ENCODE measurements around the gene NAV3.
"Not testable (repeated sequence)": the region's sequence is repeated elsewhere in the genome, so short reads cannot be mapped to it uniquely, and the experiment has no call there.

NAV3 gene

GRCh38 chr12:78210506-78210860 is 379.8 kb downstream of the NAV3 start:
- no peaks in the 10 kb centered on the region for H3K4me1 Mint-ChIP-seq (ENCODE audit: low read depth)
- H3K36me3 Mint-ChIP-seq (ENCODE audit: low read depth) = no peaks in the 10 kb centered on the region
- no peaks in the 10 kb centered on the region for H3K27me3 Mint-ChIP-seq (ENCODE audit: low read depth)
- H3K27ac Mint-ChIP-seq = no peak overlapping the region
- no peak for DNase-seq (ENCODE audit: low spot score)
- H3K9me3 Mint-ChIP-seq = peaks cover 5% of the 10 kb centered on the region
- H3K4me3 Mint-ChIP-seq = no peak overlapping the region

- no peak for DNase-seq (ENCODE audit: low spot score)
- no peaks in the 10 kb centered on the region for H3K36me3 Mint-ChIP-seq (ENCODE audit: low read depth)
- H3K9me3 Mint-ChIP-seq = peaks cover 5% of the 10 kb centered on the region
- no peak overlapping the region for H3K27ac Mint-ChIP-seq
- H3K4me3 Mint-ChIP-seq = no peak overlapping the region
- H3K4me1 Mint-ChIP-seq (ENCODE audit: low read depth) = no peaks in the 10 kb centered on the region
- no peaks in the 10 kb centered on the region for H3K27me3 Mint-ChIP-seq (ENCODE audit: low read depth)
Observed at GRCh38 chr12:78210894-78211302, 380.2 kb downstream of the NAV3 start.

GRCh38 chr12:78220811-78221210 is 390.1 kb downstream of the NAV3 start:
- no peak for DNase-seq (ENCODE audit: low spot score)
- Mint-ChIP-seq H3K9me3 (no peaks in the 10 kb centered on the region), H3K4me1 (ENCODE audit: low read depth) (no peaks in the 10 kb centered on the region), H3K27ac (no peak overlapping the region), H3K36me3 (ENCODE audit: low read depth) (no peaks in the 10 kb centered on the region), H3K4me3 (no peak overlapping the region), H3K27me3 (ENCODE audit: low read depth) (no peaks in the 10 kb centered on the region)

GRCh38 chr12:78224154-78224553 is 393.5 kb downstream of the NAV3 start:
- Mint-ChIP-seq H3K27ac (no peak overlapping the region), H3K36me3 (ENCODE audit: low read depth) (no peaks in the 10 kb centered on the region), H3K4me3 (no peak overlapping the region), H3K4me1 (ENCODE audit: low read depth) (no peaks in the 10 kb centered on the region), H3K9me3 (no peaks in the 10 kb centered on the region), H3K27me3 (ENCODE audit: low read depth) (no peaks in the 10 kb centered on the region)
- DNase-seq (ENCODE audit: low spot score) = no peak

- H3K27ac Mint-ChIP-seq = no peak overlapping the region
- no peak overlapping the region for H3K4me3 Mint-ChIP-seq
- no peaks in the 10 kb centered on the region for H3K9me3 Mint-ChIP-seq
- H3K36me3 Mint-ChIP-seq (ENCODE audit: low read depth) = no peaks in the 10 kb centered on the region
- H3K4me1 Mint-ChIP-seq (ENCODE audit: low read depth) = no peaks in the 10 kb centered on the region
- no peaks in the 10 kb centered on the region for H3K27me3 Mint-ChIP-seq (ENCODE audit: low read depth)
- no peak for DNase-seq (ENCODE audit: low spot score)
Observed at GRCh38 chr12:78226763-78227162, 396.1 kb downstream of the NAV3 start.

- Mint-ChIP-seq H3K4me1 (ENCODE audit: low read depth) (no peaks in the 10 kb centered on the region), H3K27me3 (ENCODE audit: low read depth) (no peaks in the 10 kb centered on the region), H3K9me3 (no peaks in the 10 kb centered on the region), H3K27ac (no peak overlapping the region), H3K4me3 (no peak overlapping the region), H3K36me3 (ENCODE audit: low read depth) (no peaks in the 10 kb centered on the region)
- DNase-seq (ENCODE audit: low spot score) = no peak
Observed at GRCh38 chr12:78229591-78230101, 399.0 kb downstream of the NAV3 start.

GRCh38 chr12:78232756-78233155 is 402.1 kb downstream of the NAV3 start:
- no peak for DNase-seq (ENCODE audit: low spot score)
- no peaks in the 10 kb centered on the region for H3K27me3 Mint-ChIP-seq (ENCODE audit: low read depth)
- no peaks in the 10 kb centered on the region for H3K36me3 Mint-ChIP-seq (ENCODE audit: low read depth)
- no peak overlapping the region for H3K27ac Mint-ChIP-seq
- H3K4me1 Mint-ChIP-seq (ENCODE audit: low read depth) = no peaks in the 10 kb centered on the region
- H3K4me3 Mint-ChIP-seq = no peak overlapping the region
- H3K9me3 Mint-ChIP-seq = no peaks in the 10 kb centered on the region

GRCh38 chr12:78236264-78236663 is 405.6 kb downstream of the NAV3 start:
- no peaks in the 10 kb centered on the region for H3K9me3 Mint-ChIP-seq
- no peak overlapping the region for H3K4me3 Mint-ChIP-seq
- no peak for DNase-seq (ENCODE audit: low spot score)
- H3K27me3 Mint-ChIP-seq (ENCODE audit: low read depth) = no peaks in the 10 kb centered on the region
- no peaks in the 10 kb centered on the region for H3K36me3 Mint-ChIP-seq (ENCODE audit: low read depth)
- H3K27ac Mint-ChIP-seq = no peak overlapping the region
- no peaks in the 10 kb centered on the region for H3K4me1 Mint-ChIP-seq (ENCODE audit: low read depth)

GRCh38 chr12:78239544-78239943 is 408.9 kb downstream of the NAV3 start:
- Mint-ChIP-seq H3K4me3 (no peak overlapping the region), H3K9me3 (no peaks in the 10 kb centered on the region), H3K27ac (no peak overlapping the region), H3K4me1 (ENCODE audit: low read depth) (no peaks in the 10 kb centered on the region), H3K27me3 (ENCODE audit: low read depth) (no peaks in the 10 kb centered on the region), H3K36me3 (ENCODE audit: low read depth) (no peaks in the 10 kb centered on the region)
- no peak for DNase-seq (ENCODE audit: low spot score)

- H3K4me1 Mint-ChIP-seq (ENCODE audit: low read depth) = no peaks in the 10 kb centered on the region
Observed at GRCh38 chr12:78240827-78241226, 410.1 kb downstream of the NAV3 start.

GRCh38 chr12:78241446-78241845 is 410.8 kb downstream of the NAV3 start:
- Mint-ChIP-seq H3K36me3 (ENCODE audit: low read depth) (no peaks in the 10 kb centered on the region), H3K4me1 (ENCODE audit: low read depth) (no peaks in the 10 kb centered on the region), H3K4me3 (no peak overlapping the region), H3K27ac (no peak overlapping the region), H3K9me3 (peaks cover 5% of the 10 kb centered on the region), H3K27me3 (ENCODE audit: low read depth) (no peaks in the 10 kb centered on the region)
- DNase-seq (ENCODE audit: low spot score) = no peak

More at GRCh38 chr12:78240827-78241226, 410.1 kb downstream of the NAV3 start:
- Mint-ChIP-seq H3K27me3 (ENCODE audit: low read depth) (no peaks in the 10 kb centered on the region), H3K4me3 (no peak overlapping the region), H3K27ac (no peak overlapping the region), H3K9me3 (peaks cover 3% of the 10 kb centered on the region), H3K36me3 (ENCODE audit: low read depth) (no peaks in the 10 kb centered on the region)
- no peak for DNase-seq (ENCODE audit: low spot score)

GRCh38 chr12:78244916-78245507 is 414.3 kb downstream of the NAV3 start:
- Mint-ChIP-seq H3K9me3 (peaks cover 8% of the 10 kb centered on the region), H3K36me3 (ENCODE audit: low read depth) (no peaks in the 10 kb centered on the region)
- DNase-seq (ENCODE audit: low spot score) = no peak

GRCh38 chr12:78248321-78248720 is 417.6 kb downstream of the NAV3 start:
- no peaks in the 10 kb centered on the region for H3K27me3 Mint-ChIP-seq (ENCODE audit: low read depth)
- no peak overlapping the region for H3K27ac Mint-ChIP-seq
- no peak for DNase-seq (ENCODE audit: low spot score)
- H3K4me3 Mint-ChIP-seq = no peak overlapping the region
- no peaks in the 10 kb centered on the region for H3K4me1 Mint-ChIP-seq (ENCODE audit: low read depth)
- no peaks in the 10 kb centered on the region for H3K36me3 Mint-ChIP-seq (ENCODE audit: low read depth)
- H3K9me3 Mint-ChIP-seq = peaks cover 9% of the 10 kb centered on the region

More at GRCh38 chr12:78244916-78245507, 414.3 kb downstream of the NAV3 start:
- Mint-ChIP-seq H3K4me3 (no peak overlapping the region), H3K4me1 (ENCODE audit: low read depth) (no peaks in the 10 kb centered on the region), H3K27ac (no peak overlapping the region), H3K27me3 (ENCODE audit: low read depth) (no peaks in the 10 kb centered on the region)

- no peak for DNase-seq (ENCODE audit: low spot score)
- Mint-ChIP-seq H3K36me3 (ENCODE audit: low read depth) (no peaks in the 10 kb centered on the region), H3K4me3 (no peak overlapping the region), H3K4me1 (ENCODE audit: low read depth) (no peaks in the 10 kb centered on the region), H3K27ac (no peak overlapping the region), H3K27me3 (ENCODE audit: low read depth) (no peaks in the 10 kb centered on the region), H3K9me3 (peaks cover 18% of the 10 kb centered on the region)
Observed at GRCh38 chr12:78249578-78249977, 418.9 kb downstream of the NAV3 start.

GRCh38 chr12:78257662-78258061 is 427.0 kb downstream of the NAV3 start:
- not testable (repeated sequence) for H3K4me3 Mint-ChIP-seq; H3K36me3 Mint-ChIP-seq (ENCODE audit: low read depth); H3K27me3 Mint-ChIP-seq (ENCODE audit: low read depth); H3K4me1 Mint-ChIP-seq (ENCODE audit: low read depth); H3K27ac Mint-ChIP-seq; DNase-seq (ENCODE audit: low spot score)
- peaks cover 18% of the 10 kb centered on the region for H3K9me3 Mint-ChIP-seq
